GM12878 (cell line): ENCODE measurements around the gene APOC4. TPM values are rescaled to one million over a fixed set of nuclear protein-coding genes. Genes with fewer than 3 reads are reported as not detected.

Experiments
- NFYA ChIP-seq: IDR thresholded peaks from 2 replicates; pipeline ENCODE4 v1.6.1; 2011; ENCODE audit warnings: low read depth, mild to moderate bottlenecking, low read length, improper control_type of control experiment, borderline replicate concordance
- PAX5 ChIP-seq: IDR thresholded peaks from 2 replicates; pipeline ENCODE4 v1.6.1; 2011; ENCODE audit warnings: low read depth, low read length, borderline replicate concordance
- STAT1 ChIP-seq: fragments of 450-650 bp; conservative IDR thresholded peaks from 2 replicates; pipeline ENCODE4 v1.6.1; 2014; ENCODE audit warnings: antibody characterized with exemption, mild to moderate bottlenecking
- SUPT20H ChIP-seq: IDR thresholded peaks from 2 replicates; pipeline ENCODE4 v1.6.1; 2011; ENCODE audit warnings: low read depth, mild to moderate bottlenecking, low read length, moderate library complexity, borderline replicate concordance; ENCODE audit not compliant: control insufficient read depth
- TAF1 ChIP-seq: IDR thresholded peaks from 2 replicates; pipeline ENCODE4 v1.6.1; 2011; ENCODE audit warnings: mild to moderate bottlenecking, low read depth, low read length, borderline replicate concordance
- polyA plus RNA-seq, 11 experiments: library from polyadenylated mRNA; depleted of rRNA in 4 of 11; unstranded in 6 of 11; stranded (reverse) in 5 of 11; fragments of >200 nt; fragmentation: Nextera tagmentation in 4 of 11; fragmentation: Illumina TruSeq in 1 of 11; extraction: Ambion mirVana in 4 of 11; extraction: Trizol in 1 of 11; gene quantifications; 1 replicate in 1 of 11; 2 replicates in 10 of 11; pipeline versions ENCODE4 v1.2.1 to v1.2.3, GENCODE V29; 2011 to 2016; ENCODE audit warnings: inconsistent platforms in 2 of 11, missing spikeins in 2 of 11, low read depth in 1 of 11
- total RNA-seq, 4 experiments: library from RNA; depleted of rRNA in 3 of 4; stranded (reverse); fragments of >200 nt in 3 of 4; fragmentation: Illumina TruSeq in 1 of 4; extraction: Trizol in 1 of 4; gene quantifications; 2 replicates each; pipeline versions ENCODE4 v1.2.1 to v1.2.3, GENCODE V29; 2013 to 2021
- TF ChIP-seq, protein P1 (sequence below): fragments of 450-650 bp; IDR thresholded peaks from 2 replicates; pipeline ENCODE4 v1.6.1; 2014; ENCODE audit warnings: mild to moderate bottlenecking
- TF ChIP-seq, protein P2 (sequence below): IDR thresholded peaks from 2 replicates; pipeline ENCODE4 v1.6.1; 2011; ENCODE audit warnings: borderline replicate concordance, low read depth, mild to moderate bottlenecking, moderate library complexity, low read length; ENCODE audit not compliant: insufficient read depth, poor library complexity, severe bottlenecking
- TF ChIP-seq, protein P3 (sequence below): fragments of 450-650 bp; formaldehyde crosslinking; IDR thresholded peaks from 2 replicates; pipeline ENCODE4 v1.5.0; 2022; ENCODE audit warnings: mild to moderate bottlenecking, missing genetic modification characterization

Gene APOC4
- total and polyA plus RNA-seq, 10 of the 15 experiments (the other 5 are each of a cell fraction or from before 2014, with no cell fraction given) = not detected

DNA sequence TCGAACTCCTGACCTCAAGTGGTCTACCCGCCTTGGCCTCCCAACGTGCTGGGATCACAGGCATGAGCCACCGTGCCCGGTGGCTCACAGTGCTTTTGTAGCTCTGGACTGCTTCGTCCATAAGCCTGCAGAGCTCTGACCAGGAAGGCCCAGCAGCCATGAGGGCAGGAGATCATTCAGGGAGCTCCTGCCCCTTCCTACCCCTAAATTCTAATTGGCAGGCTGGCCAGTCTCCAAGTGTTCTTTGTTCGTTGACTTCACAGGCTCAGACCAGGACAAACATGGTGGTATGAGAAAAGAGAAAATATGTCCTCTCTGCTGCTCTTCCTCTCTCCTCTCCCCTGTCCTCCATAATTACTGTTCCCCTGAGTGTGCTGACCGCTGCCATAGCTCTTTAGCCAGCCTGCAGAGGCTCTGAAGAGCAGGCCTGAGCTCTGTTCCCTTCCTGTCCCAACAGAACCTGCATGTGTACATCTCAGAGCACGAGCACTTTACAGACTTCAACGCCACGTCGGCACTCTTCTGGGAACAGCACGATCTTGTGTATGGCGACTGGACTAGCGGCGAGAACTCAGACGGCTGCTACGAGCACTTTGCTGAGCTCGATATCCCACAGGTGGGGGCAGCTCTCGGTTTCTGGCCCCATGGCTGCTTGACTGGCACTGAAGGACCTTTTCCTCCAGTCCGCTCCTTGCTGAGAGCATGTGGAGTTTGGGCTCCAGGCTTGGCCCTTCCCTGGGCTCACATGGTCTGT, 32.1 kb downstream of the APOC4 start (continued):
- TF ChIP-seq PAX5 = no peak
- TF ChIP-seq STAT1 = no peak
- no peak for TF ChIP-seq NFYA
- no peak for TF ChIP-seq TAF1
- TF ChIP-seq, protein P1, sequence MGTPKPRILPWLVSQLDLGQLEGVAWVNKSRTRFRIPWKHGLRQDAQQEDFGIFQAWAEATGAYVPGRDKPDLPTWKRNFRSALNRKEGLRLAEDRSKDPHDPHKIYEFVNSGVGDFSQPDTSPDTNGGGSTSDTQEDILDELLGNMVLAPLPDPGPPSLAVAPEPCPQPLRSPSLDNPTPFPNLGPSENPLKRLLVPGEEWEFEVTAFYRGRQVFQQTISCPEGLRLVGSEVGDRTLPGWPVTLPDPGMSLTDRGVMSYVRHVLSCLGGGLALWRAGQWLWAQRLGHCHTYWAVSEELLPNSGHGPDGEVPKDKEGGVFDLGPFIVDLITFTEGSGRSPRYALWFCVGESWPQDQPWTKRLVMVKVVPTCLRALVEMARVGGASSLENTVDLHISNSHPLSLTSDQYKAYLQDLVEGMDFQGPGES = no peak
- no peak for TF ChIP-seq SUPT20H
- TF ChIP-seq, protein P2, sequence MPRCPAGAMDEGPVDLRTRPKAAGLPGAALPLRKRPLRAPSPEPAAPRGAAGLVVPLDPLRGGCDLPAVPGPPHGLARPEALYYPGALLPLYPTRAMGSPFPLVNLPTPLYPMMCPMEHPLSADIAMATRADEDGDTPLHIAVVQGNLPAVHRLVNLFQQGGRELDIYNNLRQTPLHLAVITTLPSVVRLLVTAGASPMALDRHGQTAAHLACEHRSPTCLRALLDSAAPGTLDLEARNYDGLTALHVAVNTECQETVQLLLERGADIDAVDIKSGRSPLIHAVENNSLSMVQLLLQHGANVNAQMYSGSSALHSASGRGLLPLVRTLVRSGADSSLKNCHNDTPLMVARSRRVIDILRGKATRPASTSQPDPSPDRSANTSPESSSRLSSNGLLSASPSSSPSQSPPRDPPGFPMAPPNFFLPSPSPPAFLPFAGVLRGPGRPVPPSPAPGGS = no peak
- TF ChIP-seq, protein P3, sequence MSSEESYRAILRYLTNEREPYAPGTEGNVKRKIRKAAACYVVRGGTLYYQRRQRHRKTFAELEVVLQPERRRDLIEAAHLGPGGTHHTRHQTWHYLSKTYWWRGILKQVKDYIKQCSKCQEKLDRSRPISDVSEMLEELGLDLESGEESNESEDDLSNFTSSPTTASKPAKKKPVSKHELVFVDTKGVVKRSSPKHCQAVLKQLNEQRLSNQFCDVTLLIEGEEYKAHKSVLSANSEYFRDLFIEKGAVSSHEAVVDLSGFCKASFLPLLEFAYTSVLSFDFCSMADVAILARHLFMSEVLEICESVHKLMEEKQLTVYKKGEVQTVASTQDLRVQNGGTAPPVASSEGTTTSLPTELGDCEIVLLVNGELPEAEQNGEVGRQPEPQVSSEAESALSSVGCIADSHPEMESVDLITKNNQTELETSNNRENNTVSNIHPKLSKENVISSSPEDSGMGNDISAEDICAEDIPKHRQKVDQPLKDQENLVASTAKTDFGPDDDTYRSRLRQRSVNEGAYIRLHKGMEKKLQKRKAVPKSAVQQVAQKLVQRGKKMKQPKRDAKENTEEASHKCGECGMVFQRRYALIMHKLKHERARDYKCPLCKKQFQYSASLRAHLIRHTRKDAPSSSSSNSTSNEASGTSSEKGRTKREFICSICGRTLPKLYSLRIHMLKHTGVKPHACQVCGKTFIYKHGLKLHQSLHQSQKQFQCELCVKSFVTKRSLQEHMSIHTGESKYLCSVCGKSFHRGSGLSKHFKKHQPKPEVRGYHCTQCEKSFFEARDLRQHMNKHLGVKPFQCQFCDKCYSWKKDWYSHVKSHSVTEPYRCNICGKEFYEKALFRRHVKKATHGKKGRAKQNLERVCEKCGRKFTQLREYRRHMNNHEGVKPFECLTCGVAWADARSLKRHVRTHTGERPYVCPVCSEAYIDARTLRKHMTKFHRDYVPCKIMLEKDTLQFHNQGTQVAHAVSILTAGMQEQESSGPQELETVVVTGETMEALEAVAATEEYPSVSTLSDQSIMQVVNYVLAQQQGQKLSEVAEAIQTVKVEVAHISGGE (CRISPR knock-in tag) = no peak
- TF ChIP-seq, all 136 proteins: peak for 0
